HG02588 (cell line): ENCODE data around the gene LAMA4.
A peak's percentile ranks its signal among the peaks of the same experiment; 100 is the strongest.

ENCODE experiments used
- ATAC-seq: cut with Tn5 transposase; IDR thresholded peaks from one replicate; pipeline ENCODE4 v1.9.1; 2021; ENCODE audit warnings: mild to moderate bottlenecking, moderate library complexity; ENCODE audit not compliant: unreplicated experiment

Gene LAMA4, protein sequence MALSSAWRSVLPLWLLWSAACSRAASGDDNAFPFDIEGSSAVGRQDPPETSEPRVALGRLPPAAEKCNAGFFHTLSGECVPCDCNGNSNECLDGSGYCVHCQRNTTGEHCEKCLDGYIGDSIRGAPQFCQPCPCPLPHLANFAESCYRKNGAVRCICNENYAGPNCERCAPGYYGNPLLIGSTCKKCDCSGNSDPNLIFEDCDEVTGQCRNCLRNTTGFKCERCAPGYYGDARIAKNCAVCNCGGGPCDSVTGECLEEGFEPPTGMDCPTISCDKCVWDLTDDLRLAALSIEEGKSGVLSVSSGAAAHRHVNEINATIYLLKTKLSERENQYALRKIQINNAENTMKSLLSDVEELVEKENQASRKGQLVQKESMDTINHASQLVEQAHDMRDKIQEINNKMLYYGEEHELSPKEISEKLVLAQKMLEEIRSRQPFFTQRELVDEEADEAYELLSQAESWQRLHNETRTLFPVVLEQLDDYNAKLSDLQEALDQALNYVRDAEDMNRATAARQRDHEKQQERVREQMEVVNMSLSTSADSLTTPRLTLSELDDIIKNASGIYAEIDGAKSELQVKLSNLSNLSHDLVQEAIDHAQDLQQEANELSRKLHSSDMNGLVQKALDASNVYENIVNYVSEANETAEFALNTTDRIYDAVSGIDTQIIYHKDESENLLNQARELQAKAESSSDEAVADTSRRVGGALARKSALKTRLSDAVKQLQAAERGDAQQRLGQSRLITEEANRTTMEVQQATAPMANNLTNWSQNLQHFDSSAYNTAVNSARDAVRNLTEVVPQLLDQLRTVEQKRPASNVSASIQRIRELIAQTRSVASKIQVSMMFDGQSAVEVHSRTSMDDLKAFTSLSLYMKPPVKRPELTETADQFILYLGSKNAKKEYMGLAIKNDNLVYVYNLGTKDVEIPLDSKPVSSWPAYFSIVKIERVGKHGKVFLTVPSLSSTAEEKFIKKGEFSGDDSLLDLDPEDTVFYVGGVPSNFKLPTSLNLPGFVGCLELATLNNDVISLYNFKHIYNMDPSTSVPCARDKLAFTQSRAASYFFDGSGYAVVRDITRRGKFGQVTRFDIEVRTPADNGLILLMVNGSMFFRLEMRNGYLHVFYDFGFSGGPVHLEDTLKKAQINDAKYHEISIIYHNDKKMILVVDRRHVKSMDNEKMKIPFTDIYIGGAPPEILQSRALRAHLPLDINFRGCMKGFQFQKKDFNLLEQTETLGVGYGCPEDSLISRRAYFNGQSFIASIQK (N-terminal part only)

DNA sequence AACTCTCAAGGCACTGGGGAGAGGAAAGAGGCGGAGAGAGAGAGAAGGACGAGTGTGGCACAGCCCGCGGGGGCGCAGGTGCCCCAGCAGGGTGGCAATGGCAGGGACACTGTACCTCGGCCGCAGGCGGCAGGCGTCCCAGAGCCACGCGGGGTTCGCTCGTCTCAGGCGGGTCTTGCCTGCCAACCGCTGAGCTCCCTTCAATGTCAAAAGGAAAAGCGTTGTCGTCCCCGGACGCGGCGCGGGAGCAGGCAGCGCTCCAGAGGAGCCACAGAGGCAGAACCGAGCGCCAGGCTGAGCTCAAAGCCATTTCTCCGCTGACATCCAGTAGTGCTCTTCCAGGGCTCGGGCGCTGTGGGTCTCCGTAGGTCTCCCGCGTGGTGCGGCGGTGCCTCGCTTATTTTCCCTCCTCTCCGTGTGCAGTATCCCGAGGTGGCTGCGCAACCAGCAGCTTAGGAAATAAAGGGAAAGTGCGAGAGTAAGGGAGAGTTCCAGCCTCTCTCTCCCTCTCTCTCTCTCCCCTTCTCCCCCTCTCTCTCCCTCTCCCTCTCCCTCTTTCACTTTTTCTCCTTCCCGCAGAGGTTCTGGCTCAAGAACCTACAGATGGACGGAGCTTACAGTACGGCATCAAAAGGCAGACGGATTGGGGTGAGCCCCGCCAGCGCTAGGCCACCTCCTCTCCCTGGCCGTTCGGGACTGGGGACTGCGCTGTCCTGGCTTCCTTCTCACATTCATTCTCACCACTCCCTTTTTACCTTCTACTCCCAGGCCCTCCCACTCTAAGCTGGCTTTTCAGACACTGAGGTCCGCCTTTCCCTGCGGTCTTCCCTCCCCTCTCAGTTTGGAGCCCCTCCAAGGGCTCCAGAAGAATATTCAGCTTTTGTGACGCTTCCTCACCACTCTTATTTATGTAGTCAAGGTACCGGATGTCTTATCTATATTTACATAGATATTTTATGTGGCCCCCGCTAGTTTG lies at the start of gene LAMA4:
Gene LAMA4, minus strand, starts transcription at position 727 of the 976 bp plus-strand sequence. Its CDS starts 417 bp downstream, at position 310.
- no peak for ATAC-seq

DNA sequence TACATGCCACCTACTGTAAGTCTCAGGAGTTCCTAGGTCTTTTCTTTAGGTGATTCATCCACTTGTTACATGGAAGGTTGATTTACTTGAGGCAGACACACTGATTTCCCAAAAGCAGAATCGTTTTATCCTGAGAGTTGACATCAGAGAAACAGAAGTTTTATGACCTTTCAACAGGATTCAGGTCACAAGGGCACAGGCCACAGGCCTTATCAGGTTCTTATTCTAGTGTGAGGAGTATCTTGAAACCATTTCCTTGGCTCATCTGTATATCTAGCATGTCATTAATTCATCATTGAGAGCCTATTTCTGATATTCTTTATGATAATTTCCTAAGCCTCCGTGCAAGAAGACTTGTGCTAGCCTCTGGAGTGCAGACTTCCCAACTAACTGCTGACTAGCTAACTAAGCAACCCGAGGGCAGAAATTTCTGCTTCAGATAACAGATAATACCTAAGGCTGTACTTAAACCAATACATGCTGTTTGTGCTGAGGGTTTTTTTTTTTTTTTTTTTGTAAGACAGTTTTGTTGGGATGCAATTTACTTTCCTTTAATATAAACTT lies 47.9 kb upstream of the LAMA4 start:
- no peak for ATAC-seq

DNA sequence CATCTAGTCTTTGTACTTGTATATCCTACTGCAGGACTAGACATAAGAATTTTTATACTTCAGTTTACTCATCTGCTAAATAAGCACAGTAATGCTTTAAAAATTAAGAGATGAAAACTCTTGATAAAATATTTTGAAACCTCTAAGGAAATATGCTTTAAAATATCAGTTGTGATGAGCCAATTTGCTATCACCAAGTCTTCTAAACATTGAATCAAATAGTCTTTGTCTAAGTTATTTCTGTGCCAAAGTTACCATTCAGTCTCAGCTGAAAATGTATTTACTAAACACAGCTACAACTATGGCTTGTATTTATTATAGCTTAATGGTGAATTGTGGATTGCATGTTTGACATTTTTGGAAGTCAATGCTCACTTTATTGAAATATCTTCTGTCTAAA lies 46.5 kb upstream of the LAMA4 start:
- no peak for ATAC-seq

DNA sequence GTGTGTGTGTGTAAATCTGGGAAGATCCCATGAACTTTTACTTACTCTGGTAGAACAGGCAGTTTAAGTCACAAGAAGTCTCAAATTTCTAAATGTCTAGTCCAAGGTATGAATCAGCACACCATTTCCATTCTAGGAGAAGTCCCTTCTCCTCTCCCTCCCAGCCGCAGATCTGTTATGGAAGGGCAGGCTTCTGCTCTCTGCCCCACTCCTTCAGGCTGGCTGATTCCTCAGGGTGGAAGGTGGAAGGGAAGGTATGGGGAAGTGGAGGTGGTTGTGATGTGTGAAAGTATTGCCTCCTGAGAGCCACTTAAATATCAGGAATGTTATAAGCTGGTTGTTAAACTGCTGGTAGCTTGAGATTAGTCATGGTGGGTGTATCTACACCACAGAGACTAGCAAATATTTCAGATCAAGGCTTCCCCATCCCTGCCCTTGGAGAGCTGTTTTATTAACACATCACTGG lies 44.5 kb upstream of the LAMA4 start:
- ATAC-seq: no peak

DNA sequence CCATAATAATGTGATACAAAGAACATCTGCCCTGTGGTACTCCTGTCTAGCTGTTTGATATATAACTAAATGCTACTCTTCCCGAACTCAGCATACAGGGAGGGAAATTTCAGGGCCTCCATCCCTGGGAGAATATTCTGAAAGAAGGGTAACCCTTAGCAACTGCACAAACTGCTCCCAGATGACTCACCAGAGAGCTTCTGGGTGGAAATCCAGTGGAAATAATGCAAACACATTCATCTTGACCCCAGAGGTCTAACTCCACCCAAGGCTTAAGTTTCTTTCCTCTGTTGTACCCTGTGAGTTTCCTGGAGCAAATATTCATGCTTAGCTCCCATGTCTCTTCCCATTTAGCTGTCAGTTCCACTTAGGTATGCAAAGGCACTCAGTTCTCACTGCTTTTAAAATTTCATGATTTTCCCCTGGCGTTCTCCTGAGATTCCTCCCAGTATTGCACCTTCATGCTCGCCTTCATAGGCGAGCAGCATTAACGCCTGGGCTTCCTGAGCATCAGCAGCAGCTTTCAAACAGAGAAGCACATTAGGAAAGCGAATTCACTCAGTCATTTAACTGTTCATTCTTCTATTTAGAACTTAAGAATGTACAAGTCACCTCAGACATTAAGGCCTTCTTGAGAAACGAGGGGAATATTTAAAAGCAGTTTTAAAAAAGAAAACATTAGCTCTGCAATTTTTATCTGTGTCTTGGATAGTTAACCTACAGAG lies 43.8 kb upstream of the LAMA4 start:
- ATAC-seq: no peak

DNA sequence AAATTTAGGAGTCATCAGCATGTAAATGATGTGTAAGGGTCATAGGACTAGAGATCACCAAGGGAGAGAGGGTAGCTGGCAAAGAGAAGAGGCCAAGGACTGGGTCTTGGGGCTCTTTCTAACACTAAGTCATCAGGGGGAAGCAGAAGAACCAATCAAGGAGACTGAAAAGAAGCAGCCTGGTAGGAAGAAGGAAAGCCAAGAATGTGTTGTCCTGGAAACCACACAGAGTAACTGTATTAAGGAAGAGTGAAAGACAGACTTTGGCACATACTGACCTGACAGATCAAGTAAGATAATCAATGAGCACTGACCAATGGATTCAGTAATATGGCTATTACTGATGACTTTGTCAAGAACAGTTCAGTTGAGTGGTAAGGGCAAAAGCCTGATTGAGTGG lies 42.3 kb upstream of the LAMA4 start:
- no peak for ATAC-seq

DNA sequence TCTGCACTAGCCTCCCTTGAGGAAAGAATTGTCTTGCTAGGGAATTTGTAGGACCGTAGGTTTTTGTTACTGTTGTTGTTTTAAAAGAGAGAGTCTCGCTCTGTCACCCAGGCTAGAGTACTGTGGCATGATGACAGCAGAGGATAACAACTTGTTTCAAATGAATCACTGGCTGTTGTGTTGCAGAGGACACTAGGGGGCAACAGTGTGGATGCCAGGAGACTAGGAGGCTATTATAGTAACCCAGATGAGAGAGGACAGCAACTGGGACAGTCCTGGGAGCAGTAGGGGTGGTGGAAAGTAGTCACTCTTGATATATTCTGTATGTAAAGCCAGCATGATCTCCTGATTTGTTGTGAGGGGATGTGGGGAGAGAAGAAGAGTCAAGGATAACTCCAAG lies 41.8 kb upstream of the LAMA4 start:
- ATAC-seq: peak; percentile 63

DNA sequence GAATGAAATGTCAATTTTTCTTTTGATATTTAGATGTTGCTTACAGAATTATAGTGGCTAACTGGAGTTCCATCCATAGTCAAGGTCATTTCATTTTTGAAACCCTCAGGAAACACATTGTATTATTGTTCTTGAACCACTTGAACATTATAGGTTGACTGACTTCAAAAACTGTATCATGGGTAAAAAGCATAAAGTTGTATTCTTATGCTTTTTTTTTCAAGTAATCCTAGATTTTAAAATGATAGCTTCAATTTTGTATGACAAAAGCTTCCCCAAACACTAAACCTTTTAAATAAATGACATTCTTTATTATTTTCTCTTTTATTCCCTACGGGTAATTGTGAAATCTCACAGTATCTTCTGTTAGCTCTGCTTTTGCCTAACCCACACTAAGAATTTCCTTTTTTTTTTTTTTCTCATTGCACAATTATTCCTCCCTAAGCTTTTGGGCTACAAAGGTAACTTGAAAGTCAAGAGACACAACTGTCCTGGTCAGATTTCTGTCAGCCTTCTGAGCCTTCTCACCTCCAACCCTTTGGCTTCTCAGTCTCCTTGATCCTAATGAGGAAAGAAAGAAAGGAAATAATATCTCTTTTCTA lies 36.9 kb upstream of the LAMA4 start:
- no peak for ATAC-seq

DNA sequence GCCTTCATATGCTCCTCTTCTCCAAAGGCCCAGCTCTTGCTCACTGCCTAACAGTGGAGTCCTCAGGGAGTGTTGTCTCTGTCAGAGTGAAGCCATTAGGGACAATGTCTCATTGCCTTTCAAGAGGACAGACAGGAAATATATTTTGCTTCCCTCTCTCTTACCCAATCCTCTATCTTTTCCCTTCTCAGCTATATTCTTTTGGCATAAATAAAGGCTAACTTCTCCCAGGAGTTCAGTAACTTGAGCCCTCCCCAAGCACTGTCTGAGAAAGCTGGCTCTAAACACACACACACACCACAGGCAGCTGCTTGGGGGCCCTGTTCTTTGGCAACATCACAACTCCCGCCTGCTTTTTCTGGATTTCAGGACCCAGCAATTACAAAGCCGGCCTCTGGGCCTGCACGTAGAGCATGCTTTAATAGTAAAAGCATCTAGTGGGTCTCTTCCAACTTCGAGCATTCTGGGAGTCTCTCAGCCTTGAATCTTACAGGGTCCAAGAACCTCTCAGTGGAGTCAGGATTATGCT lies 34.7 kb upstream of the LAMA4 start:
- ATAC-seq: no peak

DNA sequence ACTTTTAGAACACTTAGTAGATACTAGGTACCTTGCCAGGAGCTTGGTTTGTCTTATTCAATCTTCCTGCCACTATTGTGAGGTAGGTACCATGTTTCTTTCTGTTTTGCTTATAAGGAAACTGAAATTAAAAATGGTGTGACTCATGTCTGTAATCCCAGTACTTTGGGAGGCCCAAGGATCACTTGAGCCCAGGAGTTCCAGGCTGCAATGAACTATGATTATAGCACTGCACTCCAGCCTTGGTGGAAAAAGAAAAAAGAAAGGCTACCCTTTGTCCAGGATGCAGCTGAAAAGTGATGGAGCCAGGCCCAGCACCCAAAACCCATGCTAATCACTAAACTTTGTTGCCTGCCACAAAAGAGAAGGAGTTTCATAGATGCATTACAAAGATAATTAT lies 34.1 kb upstream of the LAMA4 start:
- ATAC-seq: no peak

DNA sequence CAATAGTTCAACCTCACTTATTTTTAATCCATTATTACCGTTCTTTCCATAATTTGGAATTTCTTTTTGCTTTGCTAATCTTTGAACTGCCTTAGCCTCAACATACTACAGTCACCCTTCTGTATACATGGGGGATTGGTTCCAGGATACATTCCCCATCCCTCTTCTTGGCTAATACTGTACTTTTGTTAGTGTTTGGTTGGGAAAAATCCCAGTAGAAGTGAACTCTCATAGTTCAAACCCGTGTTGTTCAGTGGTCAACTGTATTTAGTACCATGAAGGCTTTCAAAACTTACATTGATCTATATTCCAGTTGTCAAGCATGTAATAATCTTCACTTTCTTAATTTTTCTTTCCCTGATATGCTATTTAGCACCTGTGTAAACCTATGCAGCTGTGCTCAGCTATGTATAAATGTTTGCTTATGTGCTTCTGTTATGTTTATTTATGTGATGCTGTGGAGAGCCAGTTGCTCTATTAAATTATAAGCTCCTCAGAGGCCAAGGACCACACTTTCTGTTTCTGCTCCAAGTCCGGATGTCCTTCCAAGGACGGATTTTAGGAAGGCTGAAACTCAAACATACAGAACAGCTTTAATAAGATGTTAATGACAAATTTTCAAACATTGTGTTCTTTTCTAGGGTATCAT lies 33.3 kb upstream of the LAMA4 start:
- no peak for ATAC-seq

DNA sequence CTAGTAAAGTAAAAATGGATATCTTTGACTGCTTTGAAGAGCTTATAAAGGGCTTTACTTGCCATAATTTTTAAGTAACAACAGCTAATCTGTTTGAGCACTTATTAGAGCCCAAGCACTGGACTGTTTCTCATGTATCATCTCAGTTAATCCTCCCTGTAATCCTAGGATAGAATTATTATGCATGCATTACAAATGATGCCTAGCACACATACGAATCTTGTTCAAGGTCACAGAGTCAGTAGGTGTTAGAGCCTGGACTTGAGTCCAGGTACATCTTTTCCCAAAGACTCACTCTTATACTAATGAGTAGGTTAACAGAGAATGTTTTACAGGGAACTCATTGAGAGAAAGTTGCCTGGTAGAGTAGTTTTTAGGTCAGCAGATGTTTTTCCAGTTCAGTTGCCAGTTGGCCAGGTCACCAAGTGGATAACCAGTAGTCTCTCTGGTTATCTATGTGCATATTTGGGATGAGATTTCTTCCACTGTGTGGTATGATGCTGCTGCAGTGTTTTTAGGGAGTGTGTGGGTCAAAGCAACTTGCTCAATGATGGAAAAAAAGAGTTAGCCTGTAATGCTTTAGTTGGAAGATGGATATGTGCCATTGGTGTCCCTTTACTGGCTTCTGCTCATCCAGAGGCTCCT lies 32.3 kb upstream of the LAMA4 start:
- ATAC-seq: no peak

DNA sequence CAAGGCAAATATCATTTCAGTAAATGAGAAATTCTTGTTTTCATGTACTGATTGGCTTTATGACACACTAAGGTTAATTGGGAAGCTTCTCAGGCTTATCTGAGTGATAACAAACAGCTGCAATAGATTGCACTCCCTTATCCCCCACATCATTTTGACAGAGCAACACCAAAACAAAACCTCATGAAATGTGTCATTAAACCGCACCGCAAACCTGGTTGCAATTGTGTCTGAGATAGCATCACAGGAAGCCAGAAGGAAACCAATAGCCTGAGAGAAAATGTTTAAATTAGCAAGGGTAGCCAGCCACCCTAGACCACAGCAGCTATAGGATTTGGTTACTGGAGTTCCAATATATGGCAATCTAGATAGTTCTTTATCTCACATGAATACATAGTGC lies 31.6 kb upstream of the LAMA4 start:
- no peak for ATAC-seq

DNA sequence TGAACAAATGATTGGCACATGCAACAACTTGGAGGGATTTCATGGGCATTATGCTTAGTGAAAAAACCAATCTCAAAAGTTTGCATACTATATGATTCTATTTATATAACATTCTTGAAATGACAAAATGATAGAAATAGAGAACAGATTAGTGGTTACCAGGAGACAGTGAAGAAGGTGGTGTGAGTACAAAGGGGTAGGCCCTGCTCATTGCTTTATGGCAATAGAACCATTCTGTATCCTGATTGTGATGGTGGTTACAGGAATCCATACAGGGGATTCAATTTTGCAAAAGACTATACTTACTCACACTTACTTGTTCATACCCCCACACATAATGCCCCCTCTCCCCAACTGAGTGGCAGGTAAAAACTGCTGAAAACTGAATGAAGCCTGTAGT lies 30.2 kb upstream of the LAMA4 start:
- no peak for ATAC-seq

DNA sequence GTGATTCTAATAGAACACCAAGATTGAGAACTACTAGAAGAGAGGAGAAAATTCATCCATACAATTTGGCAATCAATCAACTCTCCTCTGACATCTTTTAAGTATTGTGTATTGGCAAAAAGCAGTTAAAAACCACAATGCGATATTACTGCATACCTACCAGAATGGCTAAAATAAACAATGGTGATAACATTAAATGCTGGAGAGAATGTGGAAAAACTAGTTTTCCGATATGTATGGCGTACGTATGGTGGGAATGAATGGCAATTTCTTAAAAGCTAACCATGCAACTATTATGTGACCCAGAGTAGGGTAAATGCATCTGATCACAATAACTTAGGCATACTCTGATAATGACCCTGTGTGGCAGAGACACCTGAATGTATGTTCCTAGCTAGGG lies 29.3 kb upstream of the LAMA4 start:
- no peak for ATAC-seq

DNA sequence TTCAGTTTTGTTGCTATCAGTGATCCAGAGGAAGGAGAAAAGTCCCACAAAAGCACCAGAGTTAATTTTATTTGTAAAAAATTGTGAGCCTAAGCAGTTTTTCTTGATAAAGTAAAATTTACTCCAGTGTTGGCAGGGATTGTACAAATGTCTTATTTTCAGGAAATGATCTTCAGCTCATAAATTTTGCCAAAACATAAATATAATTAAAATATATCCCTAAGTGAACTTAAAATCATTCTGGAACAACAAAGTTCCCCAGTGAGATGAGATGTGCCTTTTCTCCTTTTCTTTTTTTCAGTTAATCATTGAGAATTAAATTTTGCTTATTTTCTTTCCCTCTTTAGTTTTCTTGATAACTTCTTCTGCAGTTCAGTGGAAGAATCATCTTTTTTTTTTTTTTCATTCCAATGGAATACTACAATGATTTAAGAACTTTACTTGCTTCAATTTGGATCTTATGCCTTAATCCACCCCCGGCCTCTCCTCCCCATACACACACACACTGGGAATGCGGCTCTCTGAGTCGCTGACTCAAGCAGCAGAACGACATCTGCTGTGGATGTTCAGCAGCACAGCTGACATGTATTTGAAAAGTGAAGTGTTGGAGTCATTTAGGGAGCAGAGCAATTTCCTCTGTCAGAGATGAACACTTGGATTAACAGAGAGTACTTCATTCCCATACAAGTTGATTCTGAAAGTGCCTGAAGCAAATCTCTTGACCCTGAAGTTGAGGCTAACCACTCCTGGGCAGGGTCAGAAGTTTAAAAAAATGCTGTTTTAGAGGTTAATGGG lies 27.7 kb upstream of the LAMA4 start:
- ATAC-seq: no peak
